Inflammatory macrophage (primary cell): Measurements from ENCODE around the gene INO80E.

ENCODE experiments used
- DNase-seq, 2 donors: peaks; one replicate each; pipeline ENCODE4 v3.0.0-alpha.2; 2020 to 2022

INO80E gene

DNA sequence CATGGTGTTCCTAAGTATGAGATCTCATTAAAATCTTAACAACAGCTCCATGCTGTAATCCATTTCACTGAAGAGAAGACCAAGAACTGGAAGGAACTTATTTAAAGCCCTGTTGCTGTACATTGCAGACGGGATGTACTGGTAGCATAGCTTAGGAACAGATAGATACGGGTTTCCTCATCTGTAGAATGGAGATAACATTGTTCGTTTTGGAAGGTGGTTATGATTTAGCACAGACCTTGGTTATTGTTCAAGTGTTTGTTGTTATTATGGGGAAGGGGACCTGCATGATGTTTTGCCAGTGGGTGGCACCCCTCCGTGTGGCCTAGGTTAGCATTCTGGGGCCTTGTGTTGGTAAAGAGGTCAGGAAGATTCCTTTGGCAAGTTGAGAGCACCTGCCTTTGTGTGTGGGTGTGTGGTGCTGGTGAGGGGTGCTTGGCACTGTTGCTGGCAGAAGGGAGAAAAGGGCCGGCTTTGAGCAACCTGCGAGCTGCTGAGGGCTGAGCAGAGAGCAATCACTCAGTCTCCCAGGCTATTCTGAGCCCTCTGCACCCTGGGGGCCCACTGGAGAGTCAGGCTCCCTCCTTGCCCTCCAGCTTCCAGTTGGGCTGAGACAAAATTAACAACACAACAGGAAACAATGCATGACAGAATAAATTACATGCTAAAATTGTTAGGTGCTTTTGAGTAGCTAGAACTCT is 20.1 kb upstream of the INO80E start:
- DNase-seq: no peak

DNA sequence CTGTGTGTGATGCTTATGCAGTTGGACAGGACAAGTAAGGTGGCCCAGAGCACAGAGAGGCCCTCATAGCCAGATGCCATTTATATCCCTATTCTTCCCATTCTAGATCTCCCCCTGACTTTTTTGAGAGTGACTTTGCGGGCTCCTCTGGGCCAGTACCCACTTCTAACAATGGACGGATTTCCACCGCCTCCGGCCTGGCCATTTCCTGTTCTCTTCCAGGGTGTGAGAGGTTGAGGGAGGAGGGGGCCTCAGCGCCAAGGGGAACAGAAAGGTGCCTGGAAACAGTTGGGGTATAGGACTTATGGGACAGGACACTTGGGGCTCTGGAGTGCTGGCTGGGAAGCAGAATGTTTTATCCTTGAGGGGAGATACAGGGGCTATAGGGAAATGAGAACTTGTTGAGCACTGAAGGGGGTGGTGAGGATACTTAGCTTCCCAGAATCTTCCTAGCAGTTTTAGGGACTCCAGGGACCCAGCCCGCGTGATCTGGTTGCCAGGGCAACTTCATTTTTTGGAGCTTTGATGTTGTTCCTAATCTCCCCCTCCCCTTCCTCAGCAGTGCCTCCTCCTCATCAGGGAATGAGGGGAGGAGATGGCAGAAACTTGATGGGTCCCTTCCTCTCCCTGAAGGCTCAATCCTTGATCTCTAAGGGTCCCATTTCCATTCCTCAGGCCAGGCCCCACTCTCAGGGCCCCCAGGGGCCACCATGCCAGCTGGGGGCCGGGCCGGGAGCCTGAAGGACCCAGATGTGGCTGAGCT is 18.8 kb upstream of the INO80E start:
- DNase-seq: no peak

DNA sequence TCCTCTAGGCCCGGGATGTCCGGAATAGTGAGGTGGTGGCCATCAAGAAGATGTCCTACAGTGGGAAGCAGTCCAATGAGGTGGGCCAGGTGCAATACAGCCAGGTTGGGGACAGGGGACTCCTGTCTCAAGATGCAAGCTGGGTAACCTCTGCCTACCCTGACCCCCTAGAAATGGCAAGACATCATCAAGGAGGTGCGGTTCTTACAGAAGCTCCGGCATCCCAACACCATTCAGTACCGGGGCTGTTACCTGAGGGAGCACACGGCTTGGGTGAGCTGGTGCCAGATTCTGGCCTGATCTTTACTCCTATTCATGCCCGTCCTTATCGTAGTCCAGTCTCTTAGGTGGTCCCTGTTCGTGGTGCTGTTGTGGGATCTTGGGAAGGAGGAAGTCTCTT is 18.0 kb upstream of the INO80E start:
- no peak for DNase-seq

DNA sequence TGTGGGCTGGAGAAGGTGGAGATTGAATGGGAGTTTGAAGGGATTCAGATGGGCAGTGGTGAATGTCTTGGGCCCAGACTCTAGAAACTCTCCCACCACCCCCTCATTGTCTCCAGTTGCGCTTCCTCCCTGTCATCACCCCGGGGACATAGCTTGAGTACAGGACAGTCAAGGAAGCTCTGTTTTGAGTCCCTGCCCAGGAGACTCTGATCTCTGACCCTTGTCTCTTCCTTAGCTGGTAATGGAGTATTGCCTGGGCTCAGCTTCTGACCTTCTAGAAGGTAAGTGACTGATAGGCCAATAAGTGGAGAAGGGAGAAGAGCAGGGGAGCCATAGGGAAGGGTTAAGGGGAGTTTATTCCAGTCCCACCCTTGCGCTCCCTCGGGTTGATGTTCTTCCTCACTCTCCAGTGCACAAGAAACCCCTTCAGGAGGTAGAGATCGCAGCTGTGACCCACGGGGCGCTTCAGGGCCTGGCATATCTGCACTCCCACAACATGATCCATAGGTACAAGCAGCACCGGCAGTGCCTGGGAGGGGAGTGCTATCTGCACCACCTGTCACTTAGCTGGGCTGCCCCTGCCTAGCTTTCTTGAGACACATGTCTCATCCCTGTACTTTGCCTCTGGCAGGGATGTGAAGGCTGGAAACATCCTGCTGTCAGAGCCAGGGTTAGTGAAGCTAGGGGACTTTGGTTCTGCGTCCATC is 17.3 kb upstream of the INO80E start:
- DNase-seq: no peak

DNA sequence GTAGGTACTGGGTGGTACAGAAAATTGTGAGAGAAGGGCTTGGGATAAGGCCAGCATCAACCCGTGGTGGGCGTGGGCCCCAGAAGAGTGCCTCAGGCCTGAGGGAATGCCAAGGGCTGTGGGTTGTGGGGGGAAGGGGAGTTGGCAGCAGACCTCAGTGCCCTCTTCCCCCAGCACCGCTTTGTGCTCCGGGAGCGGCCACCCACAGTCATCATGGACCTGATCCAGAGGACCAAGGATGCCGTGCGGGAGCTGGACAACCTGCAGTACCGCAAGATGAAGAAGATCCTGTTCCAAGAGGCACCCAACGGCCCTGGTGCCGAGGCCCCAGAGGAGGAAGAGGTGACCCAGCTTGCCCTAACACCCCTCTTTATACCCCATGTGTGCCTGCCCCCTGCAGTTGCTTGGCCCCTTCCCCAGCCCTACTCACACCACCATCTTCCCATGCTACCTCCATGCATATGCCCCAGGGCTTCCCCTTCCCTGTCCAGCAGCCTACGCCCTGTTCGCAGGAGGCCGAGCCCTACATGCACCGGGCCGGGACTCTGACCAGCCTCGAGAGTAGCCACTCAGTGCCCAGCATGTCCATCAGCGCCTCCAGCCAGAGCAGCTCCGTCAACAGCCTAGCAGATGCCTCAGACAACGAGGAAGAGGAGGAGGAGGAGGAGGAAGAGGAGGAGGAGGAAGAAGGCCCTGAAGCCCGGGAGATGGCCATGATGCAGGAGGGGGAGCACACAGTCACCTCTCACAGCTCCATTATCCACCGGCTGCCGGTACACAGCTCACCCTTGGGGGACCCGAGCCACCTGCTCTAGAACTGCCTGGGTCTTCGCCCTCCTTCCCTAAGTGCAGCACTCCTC is 13.3 kb upstream of the INO80E start:
- DNase-seq: no peak

DNA sequence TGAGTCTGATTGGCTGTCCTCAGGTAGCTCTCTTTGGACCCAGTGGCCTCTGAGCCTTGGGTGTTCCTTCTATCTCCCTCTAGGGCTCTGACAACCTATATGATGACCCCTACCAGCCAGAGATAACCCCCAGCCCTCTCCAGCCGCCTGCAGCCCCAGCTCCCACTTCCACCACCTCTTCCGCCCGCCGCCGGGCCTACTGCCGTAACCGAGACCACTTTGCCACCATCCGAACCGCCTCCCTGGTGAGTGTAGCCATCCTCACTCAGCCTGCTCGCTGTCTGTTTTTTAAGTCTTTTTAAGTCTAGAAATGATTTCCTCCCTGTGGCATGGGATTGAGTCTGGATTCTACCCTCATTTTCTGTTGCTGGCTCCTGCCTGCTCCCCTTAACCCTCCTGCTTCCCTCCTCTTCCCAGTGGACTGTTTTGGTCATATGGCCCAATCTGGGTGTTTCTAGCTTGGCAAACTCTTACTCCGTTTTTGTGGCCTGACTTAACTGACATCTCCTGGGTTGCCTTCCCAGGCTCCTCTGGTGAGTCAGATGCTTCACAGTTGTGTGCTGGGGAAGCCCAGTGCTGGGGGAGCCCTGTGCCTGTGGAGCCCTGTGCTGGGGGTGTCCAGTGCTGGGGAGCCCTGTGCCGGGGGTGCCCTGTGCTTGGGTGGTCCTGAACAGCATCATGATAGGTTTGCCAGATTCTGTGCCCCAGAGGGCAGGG is 12.5 kb upstream of the INO80E start:
- no peak for DNase-seq

DNA sequence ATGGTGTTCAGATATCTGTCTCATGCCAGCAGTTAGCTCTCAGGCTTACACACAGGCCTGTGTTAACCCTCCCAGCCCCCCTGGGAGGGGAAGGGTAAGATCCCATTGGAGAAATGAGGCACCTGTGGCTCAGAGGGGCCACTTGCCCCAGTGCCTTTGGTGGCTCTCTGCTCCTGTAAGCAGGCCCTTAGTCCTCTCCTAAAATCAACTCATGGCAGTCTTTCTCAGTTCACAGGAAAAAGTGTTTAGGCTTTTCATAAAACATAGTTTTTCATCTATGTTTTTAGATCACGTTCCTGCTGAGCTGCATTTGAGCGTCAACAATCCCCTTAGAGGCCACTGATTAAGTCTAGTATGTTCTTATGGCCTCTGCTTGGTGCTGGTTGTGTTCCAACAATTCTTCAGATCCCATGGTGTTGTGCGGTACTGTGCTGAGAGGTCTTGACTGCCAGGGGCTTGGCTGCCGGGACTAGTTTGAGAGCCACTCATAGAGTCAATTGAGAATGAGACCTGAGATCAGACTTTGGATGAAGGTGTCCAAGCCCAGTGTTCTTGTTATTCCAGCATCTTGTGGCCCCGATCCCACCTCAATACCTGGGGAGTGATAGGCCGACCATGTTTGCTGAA is 11.8 kb upstream of the INO80E start:
- DNase-seq: no peak

DNA sequence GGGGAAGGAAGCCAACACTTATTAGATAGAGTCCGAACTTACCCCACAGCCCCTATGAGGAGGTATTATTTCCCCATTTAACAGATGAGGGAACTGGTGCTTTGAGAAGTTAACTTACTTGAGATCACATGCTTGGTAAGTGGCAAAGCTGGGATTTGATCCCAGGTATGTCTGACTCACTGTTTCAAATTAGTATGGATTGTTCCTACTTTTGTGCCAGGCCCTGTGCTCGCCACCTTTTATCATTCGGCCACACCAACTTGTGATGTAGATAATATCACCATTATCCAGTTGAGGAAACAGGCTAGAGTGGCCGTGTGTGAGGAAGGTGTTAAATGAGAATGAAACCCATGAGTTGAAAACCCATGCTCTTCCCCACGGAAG is 11.3 kb upstream of the INO80E start:
- DNase-seq: no peak

DNA sequence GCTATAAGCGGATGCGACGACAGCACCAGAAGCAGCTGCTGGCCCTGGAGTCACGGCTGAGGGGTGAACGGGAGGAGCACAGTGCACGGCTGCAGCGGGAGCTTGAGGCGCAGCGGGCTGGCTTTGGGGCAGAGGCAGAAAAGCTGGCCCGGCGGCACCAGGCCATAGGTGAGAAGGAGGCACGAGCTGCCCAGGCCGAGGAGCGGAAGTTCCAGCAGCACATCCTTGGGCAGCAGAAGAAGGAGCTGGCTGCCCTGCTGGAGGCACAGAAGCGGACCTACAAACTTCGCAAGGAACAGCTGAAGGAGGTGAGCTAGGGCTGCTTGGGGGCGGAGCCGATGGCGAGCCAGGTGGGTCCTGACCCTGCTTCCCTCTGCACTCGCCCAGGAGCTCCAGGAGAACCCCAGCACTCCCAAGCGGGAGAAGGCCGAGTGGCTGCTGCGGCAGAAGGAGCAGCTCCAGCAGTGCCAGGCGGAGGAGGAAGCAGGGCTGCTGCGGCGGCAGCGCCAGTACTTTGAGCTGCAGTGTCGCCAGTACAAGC is 10.7 kb upstream of the INO80E start:
- no peak for DNase-seq

DNA sequence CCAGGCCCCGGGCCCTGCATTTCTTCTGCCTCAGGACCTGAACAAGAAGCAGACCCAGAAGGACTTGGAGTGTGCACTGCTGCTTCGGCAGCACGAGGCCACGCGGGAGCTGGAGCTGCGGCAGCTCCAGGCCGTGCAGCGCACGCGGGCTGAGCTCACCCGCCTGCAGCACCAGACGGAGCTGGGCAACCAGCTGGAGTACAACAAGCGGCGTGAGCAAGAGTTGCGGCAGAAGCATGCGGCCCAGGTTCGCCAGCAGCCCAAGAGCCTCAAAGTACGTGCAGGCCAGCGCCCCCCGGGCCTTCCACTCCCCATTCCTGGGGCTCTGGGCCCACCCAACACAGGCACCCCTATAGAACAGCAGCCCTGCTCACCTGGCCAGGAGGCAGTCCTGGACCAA is 9.8 kb upstream of the INO80E start:
- no peak for DNase-seq

DNA sequence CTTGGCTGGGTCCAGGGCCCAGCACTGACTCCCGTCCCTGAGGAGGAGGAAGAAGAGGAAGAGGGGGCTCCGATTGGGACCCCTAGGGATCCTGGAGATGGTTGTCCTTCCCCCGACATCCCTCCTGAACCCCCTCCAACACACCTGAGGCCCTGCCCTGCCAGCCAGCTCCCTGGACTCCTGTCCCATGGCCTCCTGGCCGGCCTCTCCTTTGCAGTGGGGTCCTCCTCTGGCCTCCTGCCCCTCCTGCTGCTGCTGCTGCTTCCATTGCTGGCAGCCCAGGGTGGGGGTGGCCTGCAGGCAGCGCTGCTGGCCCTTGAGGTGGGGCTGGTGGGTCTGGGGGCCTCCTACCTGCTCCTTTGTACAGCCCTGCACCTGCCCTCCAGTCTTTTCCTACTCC is 9.1 kb upstream of the INO80E start:
- DNase-seq: no peak

DNA sequence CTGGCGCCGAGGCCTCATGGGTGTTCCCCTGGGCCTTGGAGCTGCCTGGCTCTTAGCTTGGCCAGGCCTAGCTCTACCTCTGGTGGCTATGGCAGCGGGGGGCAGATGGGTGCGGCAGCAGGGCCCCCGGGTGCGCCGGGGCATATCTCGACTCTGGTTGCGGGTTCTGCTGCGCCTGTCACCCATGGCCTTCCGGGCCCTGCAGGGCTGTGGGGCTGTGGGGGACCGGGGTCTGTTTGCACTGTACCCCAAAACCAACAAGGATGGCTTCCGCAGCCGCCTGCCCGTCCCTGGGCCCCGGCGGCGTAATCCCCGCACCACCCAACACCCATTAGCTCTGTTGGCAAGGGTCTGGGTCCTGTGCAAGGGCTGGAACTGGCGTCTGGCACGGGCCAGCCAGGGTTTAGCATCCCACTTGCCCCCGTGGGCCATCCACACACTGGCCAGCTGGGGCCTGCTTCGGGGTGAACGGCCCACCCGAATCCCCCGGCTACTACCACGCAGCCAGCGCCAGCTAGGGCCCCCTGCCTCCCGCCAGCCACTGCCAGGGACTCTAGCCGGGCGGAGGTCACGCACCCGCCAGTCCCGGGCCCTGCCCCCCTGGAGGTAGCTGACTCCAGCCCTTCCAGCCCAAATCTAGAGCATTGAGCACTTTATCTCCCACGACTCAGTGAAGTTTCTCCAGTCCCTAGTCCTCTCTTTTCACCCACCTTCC is 8.5 kb upstream of the INO80E start:
- DNase-seq: no peak

DNA sequence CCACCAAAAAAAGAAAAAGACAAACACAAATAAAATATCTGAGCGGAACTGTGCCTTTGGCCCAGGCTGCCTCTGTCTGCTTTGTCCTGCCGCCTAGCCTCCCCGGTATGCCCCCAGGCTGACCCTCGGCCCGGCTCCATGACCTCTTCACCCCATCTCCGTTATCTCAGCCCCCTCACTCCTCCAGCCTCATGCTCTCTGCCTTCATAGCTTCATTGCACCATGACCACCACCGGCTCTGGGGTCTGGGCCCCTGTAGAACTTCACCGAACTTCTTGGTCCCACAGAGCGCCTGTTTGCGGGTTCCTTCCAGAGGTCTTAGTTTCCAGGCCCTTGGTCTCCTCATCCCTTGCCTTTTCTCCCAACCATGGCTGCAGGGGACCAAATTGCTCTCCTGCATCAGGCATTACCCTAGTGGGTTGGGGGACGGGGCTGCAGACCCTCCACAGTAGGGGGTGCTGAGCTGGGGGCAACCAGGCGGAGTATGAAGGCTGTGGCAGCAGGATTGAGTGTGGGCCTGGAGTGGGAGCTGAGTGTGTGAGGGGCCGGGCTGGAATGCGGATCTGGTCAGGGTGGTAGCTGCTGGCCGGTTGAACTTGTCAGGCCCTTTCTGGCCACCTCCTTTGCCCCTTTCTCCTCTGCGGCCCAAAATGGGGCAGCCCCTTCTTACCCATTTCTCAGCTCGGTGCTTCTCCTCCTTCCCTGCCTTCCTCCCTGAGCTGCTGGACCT is 7.5 kb upstream of the INO80E start:
- no peak for DNase-seq

DNA sequence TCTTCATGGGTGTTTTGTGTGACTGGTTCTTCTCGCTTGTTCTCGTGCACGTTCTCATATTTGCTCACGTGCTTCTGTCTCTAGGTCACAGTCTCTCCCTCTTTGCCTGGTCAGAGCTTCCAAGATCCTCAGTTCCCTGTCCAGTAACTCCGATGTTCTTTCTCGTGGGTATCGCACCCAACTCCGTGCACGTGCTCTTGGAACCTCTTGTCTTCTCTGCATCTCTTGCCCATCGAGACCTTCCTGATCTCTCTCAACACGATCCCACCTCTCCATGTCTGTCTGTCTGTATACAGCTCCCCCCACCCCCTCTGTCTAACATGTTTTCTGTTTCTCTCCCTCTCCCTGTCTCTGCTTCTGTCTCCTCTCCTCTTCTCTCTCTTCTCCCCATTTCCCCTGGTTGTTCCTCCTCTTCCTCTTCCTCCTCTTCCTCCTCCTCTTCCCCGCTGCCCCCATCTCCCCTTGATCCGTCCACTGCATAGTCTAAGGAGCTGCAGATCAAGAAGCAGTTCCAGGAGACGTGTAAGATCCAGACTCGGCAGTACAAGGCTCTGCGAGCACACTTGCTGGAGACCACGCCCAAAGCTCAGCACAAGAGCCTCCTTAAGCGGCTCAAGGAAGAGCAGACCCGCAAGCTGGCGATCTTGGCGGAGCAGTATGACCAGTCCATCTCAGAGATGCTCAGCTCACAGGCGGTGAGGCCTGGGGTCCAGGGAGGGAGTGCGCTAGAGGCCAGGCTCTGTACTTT is 6.8 kb upstream of the INO80E start:
- DNase-seq: no peak

DNA sequence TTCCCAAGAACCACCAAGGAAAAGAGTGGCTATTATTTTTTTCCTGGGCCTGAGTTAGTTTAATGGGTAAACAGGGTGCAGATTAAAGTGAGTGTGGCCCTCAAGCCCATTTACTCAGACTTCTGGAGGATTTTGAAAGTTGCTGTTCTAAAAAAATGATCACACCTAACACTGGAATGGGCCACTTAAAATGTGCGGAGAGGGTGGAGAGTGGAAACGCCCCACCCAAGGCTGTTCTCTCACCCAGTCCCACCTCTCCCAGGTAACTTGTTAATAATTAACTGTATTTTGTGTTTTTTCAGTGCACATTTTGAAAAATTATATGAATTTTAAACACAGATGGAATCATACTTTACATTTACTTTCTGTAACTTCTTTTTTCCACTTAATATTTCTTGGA is 6.0 kb upstream of the INO80E start:
- no peak for DNase-seq

DNA sequence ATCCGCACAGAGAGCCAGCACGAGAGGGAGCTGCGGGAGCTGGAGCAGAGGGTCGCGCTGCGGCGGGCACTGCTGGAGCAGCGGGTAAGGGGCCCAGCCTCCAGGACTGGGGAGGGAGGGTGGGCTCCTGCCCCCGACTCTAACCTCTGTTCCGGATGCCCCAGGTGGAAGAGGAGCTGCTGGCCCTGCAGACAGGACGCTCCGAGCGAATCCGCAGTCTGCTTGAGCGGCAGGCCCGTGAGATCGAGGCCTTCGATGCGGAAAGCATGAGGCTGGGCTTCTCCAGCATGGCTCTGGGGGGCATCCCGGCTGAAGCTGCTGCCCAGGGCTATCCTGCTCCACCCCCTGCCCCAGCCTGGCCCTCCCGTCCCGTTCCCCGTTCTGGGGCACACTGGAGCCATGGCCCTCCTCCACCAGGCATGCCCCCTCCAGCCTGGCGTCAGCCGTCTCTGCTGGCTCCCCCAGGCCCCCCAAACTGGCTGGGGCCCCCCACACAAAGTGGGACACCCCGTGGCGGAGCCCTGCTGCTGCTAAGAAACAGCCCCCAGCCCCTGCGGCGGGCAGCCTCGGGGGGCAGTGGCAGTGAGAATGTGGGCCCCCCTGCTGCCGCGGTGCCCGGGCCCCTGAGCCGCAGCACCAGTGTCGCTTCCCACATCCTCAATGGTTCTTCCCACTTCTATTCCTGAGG is 5.0 kb upstream of the INO80E start:
- no peak for DNase-seq

DNA sequence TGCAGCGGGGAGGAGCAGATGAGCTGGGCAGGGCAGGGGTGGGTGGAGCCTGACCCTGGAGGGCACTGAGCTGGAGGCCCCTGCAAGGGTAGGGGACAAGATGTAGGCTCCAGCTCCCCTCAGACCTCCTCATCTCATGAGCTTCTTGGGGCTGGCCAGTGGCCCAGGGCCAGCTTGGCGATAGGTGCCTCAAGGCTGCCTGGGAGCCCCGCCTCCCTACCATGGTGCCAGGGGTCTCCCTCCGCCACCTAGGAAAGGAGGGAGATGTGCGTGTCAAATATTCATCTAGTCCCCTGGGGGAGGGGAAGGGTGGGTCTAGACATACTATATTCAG is 4.5 kb upstream of the INO80E start:
- DNase-seq: no peak

DNA sequence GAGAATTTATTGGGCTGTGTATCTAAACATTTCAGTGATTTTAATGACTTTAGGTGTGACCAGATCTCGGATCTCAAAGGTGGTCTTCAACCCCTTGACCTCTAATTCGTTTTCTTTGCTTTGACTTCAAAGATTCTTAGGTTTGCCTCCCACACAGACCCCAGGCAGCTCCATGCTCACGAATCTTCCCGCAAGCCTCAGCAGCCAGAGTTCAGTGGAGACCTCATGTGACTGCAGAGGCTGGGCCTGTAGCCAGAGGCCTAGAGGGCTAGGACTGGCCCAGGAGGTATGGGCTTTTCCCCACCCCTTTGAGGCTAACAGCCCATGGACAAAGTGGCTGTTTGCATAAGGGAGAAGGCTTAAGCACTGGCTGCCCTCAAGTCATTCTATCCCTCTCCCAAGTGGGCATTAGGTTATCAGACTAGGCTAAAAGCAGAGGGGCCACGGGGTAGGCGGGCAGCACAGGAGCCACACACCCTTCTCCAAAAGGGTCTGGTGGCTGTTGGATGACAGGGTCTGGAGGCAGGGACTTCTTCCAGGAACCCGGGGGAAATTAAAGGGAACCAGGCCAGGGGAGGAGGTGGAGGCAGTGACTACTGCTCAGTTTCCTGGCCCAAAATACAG is 3.6 kb upstream of the INO80E start:
- no peak for DNase-seq
